Measurements from ENCODE around the gene IGFBP5. TPM values are rescaled to one million over a fixed set of nuclear protein-coding genes. Genes with fewer than 3 reads are reported as not detected.

The IGFBP5 gene
- not detected in 2 replicates for total RNA-seq

DNA sequence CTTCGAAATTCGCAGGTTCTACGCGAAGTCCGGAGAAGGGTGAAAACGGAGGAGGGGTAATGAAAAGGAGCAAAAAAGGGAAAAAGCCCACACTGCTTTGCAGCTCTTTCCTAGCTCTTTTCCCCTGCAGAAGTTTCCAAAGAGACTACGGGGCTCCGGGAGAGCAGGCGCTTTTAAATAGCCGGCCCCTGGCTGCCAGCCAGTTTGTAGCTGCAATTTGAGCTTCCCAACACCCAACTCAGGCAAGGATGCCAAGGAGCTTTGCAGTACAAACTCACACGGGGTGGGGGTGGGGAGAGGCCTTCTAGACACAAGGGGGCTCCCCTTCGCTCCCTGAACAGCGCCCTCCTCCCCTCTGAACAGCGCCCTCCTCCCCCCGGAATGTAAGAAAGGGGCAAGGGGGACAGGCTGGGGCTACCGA is at the start of gene IGFBP5:
TSS of gene IGFBP5 (minus strand) at position 149 of the 421 bp plus-strand sequence. CDS start 774 bp downstream, outside the sequence.
- H3K4me1 Mint-ChIP-seq (ENCODE audit: low read depth), result peaks cover 25% of the 10 kb centered on the region
- no peaks in the 10 kb centered on the region for H3K36me3 Mint-ChIP-seq (ENCODE audit: low read depth)
- peaks cover 55% of the 10 kb centered on the region for H3K27me3 Mint-ChIP-seq (ENCODE audit: low read depth)
- no peak for DNase-seq (ENCODE audit: low spot score)
- H3K27ac Mint-ChIP-seq, result no peak within 1 kb of the TSS
- intact Hi-C loops (cut with micrococcal nuclease), result loop anchor here (5.0 kb wide), 2 partner anchors 472 to 1017 kb away; no protein-coding TSS in a partner anchor
- no peaks in the 10 kb centered on the region for H3K9me3 Mint-ChIP-seq
- peak within 1 kb of the TSS; percentile 55 for H3K4me3 Mint-ChIP-seq (ENCODE audit: low read depth)

DNA sequence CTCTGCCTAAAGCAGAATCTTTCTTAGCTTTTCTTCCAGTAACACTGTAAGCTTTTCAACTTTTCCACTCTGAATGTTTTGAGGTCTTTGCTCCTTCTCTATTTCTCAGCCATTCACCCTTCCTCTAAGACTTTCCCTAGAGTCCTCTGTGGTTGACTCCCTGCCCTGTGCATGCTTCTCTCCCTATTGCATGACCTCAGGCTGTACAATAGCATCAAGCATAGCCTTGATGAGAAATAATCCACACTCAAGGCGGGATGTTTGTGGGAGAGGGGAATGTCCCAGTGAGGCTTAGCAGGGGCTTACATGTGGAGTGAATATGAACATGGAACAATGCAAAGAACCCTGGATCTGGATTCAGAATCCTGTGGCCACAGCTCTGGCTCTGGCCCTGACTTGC is 48.4 kb upstream of the IGFBP5 start:
- no peak for DNase-seq (ENCODE audit: low spot score)
- Mint-ChIP-seq H3K27me3 (ENCODE audit: low read depth) (peaks cover 19% of the 10 kb centered on the region), H3K36me3 (ENCODE audit: low read depth) (no peaks in the 10 kb centered on the region), H3K9me3 (no peaks in the 10 kb centered on the region), H3K4me3 (ENCODE audit: low read depth) (no peak overlapping the region), H3K4me1 (ENCODE audit: low read depth) (no peaks in the 10 kb centered on the region), H3K27ac (no peak overlapping the region)
- intact Hi-C loops (cut with micrococcal nuclease), result no loop called here

- intact Hi-C loops (cut with micrococcal nuclease), result no loop called here
- no peaks in the 10 kb centered on the region for H3K36me3 Mint-ChIP-seq (ENCODE audit: low read depth)
Observed at GRCh38 chr2:216742411-216742810, 47.1 kb upstream of the IGFBP5 start.

DNA sequence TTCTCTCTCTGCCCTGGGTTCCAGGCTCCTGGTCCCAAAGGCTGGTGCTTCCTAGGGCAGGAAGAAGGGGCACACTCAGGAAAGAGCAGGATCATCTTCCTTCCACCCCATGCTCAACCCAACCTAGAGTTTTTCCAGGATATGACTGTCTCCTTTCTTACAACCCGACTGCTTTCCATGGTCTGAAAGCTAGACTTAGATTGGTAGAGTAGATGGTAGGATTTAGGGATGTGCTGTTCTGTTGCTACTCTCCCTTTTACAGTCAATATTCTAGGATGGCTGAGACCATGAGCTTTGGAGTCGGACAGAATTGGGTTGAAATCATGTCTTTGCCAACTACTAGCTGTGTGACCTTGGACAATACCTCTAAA is 45.9 kb upstream of the IGFBP5 start:
- intact Hi-C loops (cut with micrococcal nuclease), result no loop called here
- Mint-ChIP-seq H3K4me3 (ENCODE audit: low read depth) (no peak overlapping the region), H3K36me3 (ENCODE audit: low read depth) (no peaks in the 10 kb centered on the region), H3K27me3 (ENCODE audit: low read depth) (peaks cover 8% of the 10 kb centered on the region), H3K27ac (no peak overlapping the region), H3K4me1 (ENCODE audit: low read depth) (no peaks in the 10 kb centered on the region), H3K9me3 (no peaks in the 10 kb centered on the region)
- no peak for DNase-seq (ENCODE audit: low spot score)

More at GRCh38 chr2:216742411-216742810, 47.1 kb upstream of the IGFBP5 start:
- no peaks in the 10 kb centered on the region for H3K4me1 Mint-ChIP-seq (ENCODE audit: low read depth)
- DNase-seq (ENCODE audit: low spot score), result no peak
- H3K27me3 Mint-ChIP-seq (ENCODE audit: low read depth), result peaks cover 10% of the 10 kb centered on the region
- no peak overlapping the region for H3K27ac Mint-ChIP-seq
- H3K9me3 Mint-ChIP-seq, result no peaks in the 10 kb centered on the region
- H3K4me3 Mint-ChIP-seq (ENCODE audit: low read depth), result no peak overlapping the region

GRCh38 chr2:216740557-216741222 is 45.3 kb upstream of the IGFBP5 start:
- DNase-seq (ENCODE audit: low spot score), result no peak
- H3K4me1 Mint-ChIP-seq (ENCODE audit: low read depth), result no peaks in the 10 kb centered on the region
- H3K27ac Mint-ChIP-seq, result no peak overlapping the region
- no peaks in the 10 kb centered on the region for H3K36me3 Mint-ChIP-seq (ENCODE audit: low read depth)
- H3K27me3 Mint-ChIP-seq (ENCODE audit: low read depth), result peaks cover 8% of the 10 kb centered on the region
- no peaks in the 10 kb centered on the region for H3K9me3 Mint-ChIP-seq
- intact Hi-C loops (cut with micrococcal nuclease), result no loop called here
- no peak overlapping the region for H3K4me3 Mint-ChIP-seq (ENCODE audit: low read depth)

DNA sequence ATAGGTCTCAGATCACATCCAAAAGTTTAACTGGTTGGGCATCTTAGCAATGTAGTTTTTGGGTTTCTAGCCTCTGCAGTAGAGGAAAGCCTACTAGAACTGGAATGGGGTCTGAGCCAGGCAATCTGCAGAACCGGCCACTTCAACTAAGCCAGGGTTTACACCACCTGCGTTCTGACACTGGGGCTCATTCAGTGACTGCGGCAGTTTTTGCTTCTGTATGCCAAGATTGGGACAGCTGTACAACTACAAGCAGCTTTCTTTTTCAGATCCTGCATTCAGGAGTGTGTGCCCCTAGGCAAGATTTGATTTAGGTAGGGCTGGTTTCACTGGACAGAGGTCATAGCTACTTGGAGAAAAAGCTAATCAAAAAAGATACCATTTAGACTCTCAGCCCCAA is 43.7 kb upstream of the IGFBP5 start:
- Mint-ChIP-seq H3K4me3 (ENCODE audit: low read depth) (no peak overlapping the region), H3K36me3 (ENCODE audit: low read depth) (no peaks in the 10 kb centered on the region), H3K9me3 (no peaks in the 10 kb centered on the region), H3K27ac (no peak overlapping the region), H3K27me3 (ENCODE audit: low read depth) (peaks cover 7% of the 10 kb centered on the region), H3K4me1 (ENCODE audit: low read depth) (no peaks in the 10 kb centered on the region)
- DNase-seq (ENCODE audit: low spot score), result no peak
- intact Hi-C loops (cut with micrococcal nuclease), result no loop called here

DNA sequence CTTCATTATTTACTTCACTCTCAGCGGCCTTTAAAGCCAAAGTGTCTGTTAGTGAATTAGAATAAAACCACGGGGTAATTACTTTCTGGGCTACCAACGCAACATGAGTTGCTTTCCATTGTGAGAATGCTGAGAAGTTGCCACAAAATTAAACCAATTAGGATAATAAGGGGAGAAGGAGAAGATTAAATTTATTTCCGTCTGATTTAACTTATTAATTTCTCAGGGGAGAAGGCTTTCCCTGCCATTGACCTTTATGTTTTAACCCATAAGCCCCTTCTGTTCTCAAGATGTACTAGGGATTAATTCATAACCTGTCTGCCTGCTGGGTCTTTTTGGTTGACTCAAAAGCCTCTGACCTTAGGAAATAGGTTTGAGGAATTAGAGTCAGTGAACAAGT is 42.3 kb upstream of the IGFBP5 start:
- no peak for DNase-seq (ENCODE audit: low spot score)
- H3K27me3 Mint-ChIP-seq (ENCODE audit: low read depth), result peaks cover 7% of the 10 kb centered on the region

GRCh38 chr2:216736326-216736725 is 41.0 kb upstream of the IGFBP5 start:
- no peak overlapping the region for H3K4me3 Mint-ChIP-seq (ENCODE audit: low read depth)
- no peaks in the 10 kb centered on the region for H3K36me3 Mint-ChIP-seq (ENCODE audit: low read depth)
- no peaks in the 10 kb centered on the region for H3K9me3 Mint-ChIP-seq
- H3K27me3 Mint-ChIP-seq (ENCODE audit: low read depth), result peaks cover 7% of the 10 kb centered on the region
- DNase-seq (ENCODE audit: low spot score), result no peak
- no peaks in the 10 kb centered on the region for H3K4me1 Mint-ChIP-seq (ENCODE audit: low read depth)
- intact Hi-C loops (cut with micrococcal nuclease), result no loop called here
- H3K27ac Mint-ChIP-seq, result no peak overlapping the region

More for the DNA sequence above, 42.3 kb upstream of the IGFBP5 start:
- Mint-ChIP-seq H3K27ac (no peak overlapping the region), H3K4me1 (ENCODE audit: low read depth) (no peaks in the 10 kb centered on the region), H3K36me3 (ENCODE audit: low read depth) (no peaks in the 10 kb centered on the region), H3K4me3 (ENCODE audit: low read depth) (no peak overlapping the region), H3K9me3 (no peaks in the 10 kb centered on the region)
- intact Hi-C loops (cut with micrococcal nuclease), result no loop called here

DNA sequence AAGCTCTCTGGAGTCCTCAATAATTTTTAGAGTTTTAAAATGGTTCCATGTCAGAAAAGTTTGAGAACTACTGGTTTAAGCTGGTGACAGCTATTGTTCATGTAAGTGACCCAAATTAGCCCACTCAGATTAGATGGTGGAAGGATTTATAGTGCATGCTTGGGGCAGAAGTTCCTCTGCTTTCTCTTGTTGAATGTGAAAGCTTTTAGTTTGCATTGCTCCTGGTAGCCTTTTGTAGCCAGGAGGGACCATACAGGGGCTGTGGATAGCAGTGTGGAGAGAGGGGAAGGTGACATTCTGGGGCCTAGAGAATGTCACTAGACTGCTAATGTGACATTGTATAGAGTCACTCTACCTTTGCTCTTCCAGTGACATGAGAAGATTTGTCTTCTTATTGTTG is 40.3 kb upstream of the IGFBP5 start:
- Mint-ChIP-seq H3K27me3 (ENCODE audit: low read depth) (peaks cover 4% of the 10 kb centered on the region), H3K4me3 (ENCODE audit: low read depth) (no peak overlapping the region), H3K9me3 (no peaks in the 10 kb centered on the region), H3K4me1 (ENCODE audit: low read depth) (no peaks in the 10 kb centered on the region), H3K36me3 (ENCODE audit: low read depth) (no peaks in the 10 kb centered on the region), H3K27ac (no peak overlapping the region)
- intact Hi-C loops (cut with micrococcal nuclease), result no loop called here
- DNase-seq (ENCODE audit: low spot score), result no peak

DNA sequence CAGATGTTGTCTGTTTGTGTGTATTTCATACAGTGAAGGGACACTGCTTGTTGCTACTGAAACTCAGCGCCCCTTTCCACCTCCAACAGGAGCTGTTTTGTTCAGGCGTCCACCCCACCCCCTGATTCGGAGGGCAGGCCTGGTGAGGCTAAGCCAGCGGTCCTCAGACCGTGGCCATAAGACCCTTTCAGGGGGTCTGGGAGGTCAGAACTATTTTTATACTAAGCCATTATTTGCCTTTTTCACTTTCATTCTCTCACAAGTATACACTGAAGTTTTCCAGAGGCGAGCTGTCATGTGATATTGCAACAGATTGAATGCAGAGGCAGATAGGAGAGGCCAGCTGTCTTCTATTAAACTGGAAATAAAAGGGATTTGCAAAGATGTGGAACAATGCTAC is 39.7 kb upstream of the IGFBP5 start:
- H3K36me3 Mint-ChIP-seq (ENCODE audit: low read depth), result no peaks in the 10 kb centered on the region
- H3K9me3 Mint-ChIP-seq, result no peaks in the 10 kb centered on the region
- peaks cover 4% of the 10 kb centered on the region for H3K27me3 Mint-ChIP-seq (ENCODE audit: low read depth)
- H3K27ac Mint-ChIP-seq, result no peak overlapping the region
- no peak for DNase-seq (ENCODE audit: low spot score)
- intact Hi-C loops (cut with micrococcal nuclease), result no loop called here
- no peak overlapping the region for H3K4me3 Mint-ChIP-seq (ENCODE audit: low read depth)
- no peaks in the 10 kb centered on the region for H3K4me1 Mint-ChIP-seq (ENCODE audit: low read depth)

GRCh38 chr2:216733046-216733445 is 37.7 kb upstream of the IGFBP5 start:
- H3K4me3 Mint-ChIP-seq (ENCODE audit: low read depth), result no peak overlapping the region
- intact Hi-C loops (cut with micrococcal nuclease), result no loop called here
- H3K4me1 Mint-ChIP-seq (ENCODE audit: low read depth), result no peaks in the 10 kb centered on the region
- no peaks in the 10 kb centered on the region for H3K36me3 Mint-ChIP-seq (ENCODE audit: low read depth)
- H3K27me3 Mint-ChIP-seq (ENCODE audit: low read depth), result no peaks in the 10 kb centered on the region
- DNase-seq (ENCODE audit: low spot score), result no peak
- H3K9me3 Mint-ChIP-seq, result no peaks in the 10 kb centered on the region
- H3K27ac Mint-ChIP-seq, result no peak overlapping the region

DNA sequence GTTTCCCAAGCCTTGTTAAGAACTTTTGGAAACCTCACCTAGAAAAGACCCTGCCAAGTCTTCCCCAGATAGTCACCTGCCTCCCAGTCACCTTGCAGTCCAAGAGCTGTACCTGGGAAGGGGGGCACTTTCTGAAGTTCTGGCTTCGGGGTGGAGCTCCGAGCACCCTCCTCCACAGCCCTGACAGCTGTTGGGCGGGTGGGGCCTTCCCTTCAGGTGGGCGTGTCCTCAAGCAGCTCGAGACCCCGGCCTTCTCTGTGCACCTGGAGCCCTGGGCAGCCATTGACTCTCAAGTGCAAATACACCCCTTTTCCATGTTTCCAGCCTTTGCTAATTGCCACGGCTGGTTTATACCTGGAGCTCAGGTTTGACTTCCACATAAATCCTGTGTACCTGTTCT is 37.0 kb upstream of the IGFBP5 start:
- intact Hi-C loops (cut with micrococcal nuclease), result no loop called here
- H3K27me3 Mint-ChIP-seq (ENCODE audit: low read depth), result no peaks in the 10 kb centered on the region
- no peak overlapping the region for H3K27ac Mint-ChIP-seq
- no peak overlapping the region for H3K4me3 Mint-ChIP-seq (ENCODE audit: low read depth)
- DNase-seq (ENCODE audit: low spot score), result no peak
- H3K9me3 Mint-ChIP-seq, result no peaks in the 10 kb centered on the region
- no peaks in the 10 kb centered on the region for H3K36me3 Mint-ChIP-seq (ENCODE audit: low read depth)
- no peaks in the 10 kb centered on the region for H3K4me1 Mint-ChIP-seq (ENCODE audit: low read depth)

DNA sequence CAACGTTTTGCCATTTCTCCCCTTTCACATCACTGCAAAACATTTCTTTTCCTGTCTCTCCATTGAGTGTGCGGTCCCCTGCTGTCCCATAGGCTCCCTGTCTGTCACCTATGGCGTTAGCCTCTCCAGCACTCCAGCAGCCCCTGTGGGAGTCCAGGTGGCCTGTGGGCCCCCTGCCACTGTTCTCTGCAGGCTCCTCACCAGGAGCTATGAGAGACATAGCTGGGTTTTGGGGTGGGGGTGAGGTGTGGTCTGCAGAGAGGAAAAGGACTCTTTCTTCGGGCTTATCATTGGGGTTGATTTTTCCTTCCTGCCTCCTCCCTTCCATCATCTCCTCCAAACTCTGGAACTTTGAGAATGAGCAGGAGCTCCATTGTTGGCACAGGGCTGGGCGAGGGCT is 36.1 kb upstream of the IGFBP5 start:
- H3K27ac Mint-ChIP-seq, result no peak overlapping the region
- no peaks in the 10 kb centered on the region for H3K36me3 Mint-ChIP-seq (ENCODE audit: low read depth)
- intact Hi-C loops (cut with micrococcal nuclease), result no loop called here
- H3K4me3 Mint-ChIP-seq (ENCODE audit: low read depth), result no peak overlapping the region
- no peaks in the 10 kb centered on the region for H3K9me3 Mint-ChIP-seq
- DNase-seq (ENCODE audit: low spot score), result no peak
- H3K4me1 Mint-ChIP-seq (ENCODE audit: low read depth), result no peaks in the 10 kb centered on the region
- H3K27me3 Mint-ChIP-seq (ENCODE audit: low read depth), result no peaks in the 10 kb centered on the region

- intact Hi-C loops (cut with micrococcal nuclease), result no loop called here
- Mint-ChIP-seq H3K4me3 (ENCODE audit: low read depth) (no peak overlapping the region), H3K4me1 (ENCODE audit: low read depth) (no peaks in the 10 kb centered on the region), H3K36me3 (ENCODE audit: low read depth) (no peaks in the 10 kb centered on the region), H3K27me3 (ENCODE audit: low read depth) (no peaks in the 10 kb centered on the region), H3K27ac (no peak overlapping the region), H3K9me3 (no peaks in the 10 kb centered on the region)
- no peak for DNase-seq (ENCODE audit: low spot score)
Observed at GRCh38 chr2:216730871-216731270, 35.5 kb upstream of the IGFBP5 start.
